Amniotic stem cell (primary cell): ENCODE measurements around the gene RAMP1.

Experiments used
- DNase-seq: peaks from one replicate; lab custom pipeline; 2025; lab: John Stamatoyannopoulos, UW

Gene RAMP1

DNA sequence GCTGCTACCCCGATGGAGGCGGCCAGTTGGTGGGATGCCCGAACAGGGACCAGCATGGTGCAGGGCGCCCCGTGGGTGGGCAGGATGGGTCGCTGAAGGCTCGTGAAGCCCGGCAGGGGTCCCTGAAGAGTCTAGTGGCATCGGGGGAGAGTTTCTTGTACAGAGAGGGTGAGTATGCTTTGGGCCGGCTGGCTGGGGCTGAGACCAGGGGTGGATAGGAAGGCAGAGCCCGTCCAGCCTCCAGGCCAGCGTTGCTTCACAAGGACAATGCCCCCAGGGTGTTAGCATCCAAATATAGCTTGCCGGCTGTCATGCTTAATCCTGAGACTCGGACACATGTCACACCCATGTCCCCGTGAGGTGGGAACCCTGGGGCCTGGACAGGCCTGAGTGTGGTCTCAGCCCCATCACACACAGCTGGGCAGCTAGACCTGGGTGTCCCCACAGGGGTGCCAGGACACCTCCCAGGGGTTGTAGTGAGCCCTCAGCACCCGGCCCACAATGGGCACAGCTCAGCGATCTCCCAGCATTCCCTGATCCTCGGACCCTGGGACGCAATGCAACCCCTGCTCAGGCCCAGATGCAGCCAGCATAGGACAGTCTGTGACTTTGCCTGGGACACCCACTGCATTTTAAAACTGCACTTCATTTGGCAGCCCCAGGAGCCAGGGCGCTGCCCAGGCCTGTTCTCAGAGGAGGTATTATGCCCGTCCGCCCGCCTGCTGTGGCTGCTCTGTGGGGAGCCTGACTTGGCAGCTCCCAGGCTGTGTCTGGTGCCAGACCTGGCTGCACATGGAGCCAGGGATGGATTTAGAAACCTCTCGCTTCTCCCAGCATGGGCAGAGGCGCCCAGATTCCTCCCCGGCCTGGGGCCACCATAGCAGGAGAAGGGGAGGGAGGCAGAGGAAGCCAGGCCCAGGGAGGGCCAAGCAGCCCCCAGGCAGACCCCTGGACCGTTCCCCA, 36.4 kb downstream of the RAMP1 start:
- DNase-seq: no peak

DNA sequence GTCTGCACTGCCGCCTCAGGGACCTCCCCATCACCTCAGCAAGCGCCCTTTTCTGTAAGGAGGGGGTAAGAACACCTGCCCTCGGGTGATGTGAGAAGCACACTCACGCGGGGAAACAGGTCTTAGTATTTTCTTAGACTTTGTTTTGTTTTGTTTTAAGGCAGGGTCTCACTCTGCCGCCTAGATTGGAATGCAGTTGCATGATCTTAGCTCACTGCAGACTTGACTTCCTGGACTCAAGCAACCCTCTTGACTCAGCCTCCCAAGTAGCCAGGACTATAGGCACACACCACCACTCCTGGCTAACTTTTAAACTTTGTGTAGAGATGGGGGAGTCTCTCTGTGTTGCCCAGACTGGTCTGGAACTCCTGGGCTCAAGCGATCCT, 37.1 kb downstream of the RAMP1 start:
- no peak for DNase-seq

DNA sequence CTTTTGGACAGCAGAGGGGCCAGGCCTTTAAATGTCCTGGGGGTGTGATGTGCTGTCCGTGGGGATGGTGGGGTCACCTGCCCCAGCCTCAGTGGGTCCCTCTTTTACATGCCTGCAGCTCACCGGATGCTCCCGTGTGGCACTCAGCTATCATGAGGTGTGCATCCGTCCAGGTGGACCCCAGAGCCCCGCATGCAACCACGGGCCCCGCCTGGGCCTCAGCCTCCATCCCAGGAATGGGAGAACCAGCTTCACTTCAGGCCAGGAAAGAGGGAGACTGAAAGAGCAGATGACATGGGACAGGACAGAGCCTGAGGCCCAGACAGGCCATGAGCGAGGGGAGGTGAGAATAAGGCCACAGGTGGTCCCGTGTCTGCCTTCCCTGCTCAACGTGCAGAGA, 37.5 kb downstream of the RAMP1 start:
- DNase-seq: no peak

DNA sequence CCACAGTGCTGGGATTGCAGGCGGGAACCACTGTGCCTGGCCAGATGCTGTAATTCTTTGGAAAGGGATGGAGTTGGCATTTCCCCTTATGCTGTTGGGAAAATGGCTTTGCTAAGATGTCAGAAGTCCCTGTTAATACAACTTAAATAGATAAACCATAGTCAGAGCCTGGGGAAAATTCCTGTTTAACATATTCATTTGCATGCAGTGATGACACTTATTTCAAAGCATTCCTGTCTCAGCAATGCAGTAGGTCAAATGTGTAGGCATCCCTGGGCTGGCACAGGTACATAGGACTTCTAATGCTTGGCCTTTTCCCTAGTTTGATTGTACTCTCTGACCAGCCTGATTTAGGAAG, 38.6 kb downstream of the RAMP1 start:
- DNase-seq: no peak

DNA sequence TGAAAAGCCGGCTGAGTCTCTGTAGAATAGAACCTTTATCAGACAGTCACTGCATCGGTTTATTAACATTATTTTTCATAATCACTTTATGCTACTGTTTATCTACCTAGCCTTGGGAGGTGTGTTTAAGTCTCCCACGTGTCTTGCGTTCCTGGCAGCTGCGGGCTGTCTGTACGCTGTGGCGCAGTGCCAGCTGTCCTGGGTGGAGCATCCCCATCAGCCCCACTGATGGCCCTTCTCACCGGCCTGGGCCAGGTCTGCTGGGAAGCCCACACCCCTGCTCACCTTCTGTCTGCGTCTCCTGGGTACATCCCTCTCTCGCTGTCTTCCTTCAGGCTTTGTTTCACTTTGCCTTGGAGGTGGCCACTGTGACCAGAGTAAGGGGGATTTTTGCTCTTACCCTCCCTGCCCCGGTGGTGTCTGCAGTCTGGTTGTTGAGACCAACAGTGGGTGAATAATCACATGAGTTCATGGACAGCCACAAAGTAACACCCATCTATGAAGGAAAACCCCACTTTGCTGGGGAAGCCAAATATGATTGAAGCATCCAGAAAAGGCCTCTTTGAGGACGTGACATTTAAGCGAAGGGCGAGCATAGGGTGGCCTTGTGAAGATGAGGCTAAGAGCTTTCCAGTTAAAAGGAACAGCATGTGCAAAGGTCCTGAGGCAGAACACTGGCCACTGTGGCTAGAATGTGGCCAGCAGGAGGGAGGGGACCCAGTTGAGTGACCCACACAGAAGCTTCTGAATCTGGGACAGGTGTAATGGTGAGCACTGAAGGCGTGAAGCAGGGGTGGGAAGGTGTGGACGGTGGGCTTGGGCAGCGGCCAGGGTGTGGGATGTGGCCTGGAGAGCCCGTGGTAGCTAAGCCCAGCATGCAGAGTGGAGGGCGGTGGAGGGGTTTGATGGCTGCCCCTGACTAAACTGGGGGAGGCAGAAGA, 41.7 kb downstream of the RAMP1 start:
- no peak for DNase-seq

DNA sequence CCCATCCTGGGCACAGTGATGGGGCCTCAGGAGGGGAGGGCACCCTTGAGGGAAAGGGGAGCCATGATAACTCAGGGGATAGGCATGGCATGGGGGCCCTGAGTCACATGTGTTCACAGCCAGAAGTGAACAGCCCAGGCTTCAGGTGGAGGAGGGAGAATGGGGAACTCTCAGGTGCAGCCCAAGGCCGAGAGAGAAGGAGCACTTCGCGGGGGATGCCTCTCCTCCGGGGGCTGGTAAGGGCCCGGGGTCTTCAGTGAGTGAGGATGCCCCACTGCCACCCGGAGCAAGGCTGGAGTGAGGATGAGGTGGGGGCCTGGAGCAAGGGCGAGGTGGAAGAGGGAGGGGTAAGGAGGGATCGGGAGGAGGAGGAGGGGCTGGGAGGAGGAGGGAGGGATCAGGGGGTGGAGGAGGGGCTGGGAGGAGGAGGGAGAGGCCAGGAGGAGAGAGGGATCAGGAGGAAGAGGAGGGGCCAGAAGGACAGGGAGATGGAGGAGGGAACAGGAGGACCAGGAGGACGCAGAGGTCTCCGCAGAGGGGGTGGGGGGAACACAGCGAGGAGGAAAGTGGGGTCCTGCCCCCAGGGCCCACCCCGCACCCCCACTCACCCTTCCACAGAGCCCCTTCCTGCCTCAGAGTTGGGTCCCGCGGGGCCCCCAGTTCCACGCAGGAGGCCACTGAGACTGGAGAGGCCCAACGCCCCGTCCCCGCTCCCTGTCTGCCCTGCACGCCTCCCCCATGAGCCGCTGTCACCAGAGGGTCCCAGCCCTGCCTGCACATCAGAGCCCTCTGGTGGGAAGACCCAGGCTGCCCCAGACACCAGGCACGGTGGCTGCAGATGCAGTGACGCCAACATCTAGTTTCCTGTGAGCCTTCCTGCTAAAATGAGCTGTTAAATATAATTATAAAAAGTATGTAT, 42.8 kb downstream of the RAMP1 start:
- no peak for DNase-seq

DNA sequence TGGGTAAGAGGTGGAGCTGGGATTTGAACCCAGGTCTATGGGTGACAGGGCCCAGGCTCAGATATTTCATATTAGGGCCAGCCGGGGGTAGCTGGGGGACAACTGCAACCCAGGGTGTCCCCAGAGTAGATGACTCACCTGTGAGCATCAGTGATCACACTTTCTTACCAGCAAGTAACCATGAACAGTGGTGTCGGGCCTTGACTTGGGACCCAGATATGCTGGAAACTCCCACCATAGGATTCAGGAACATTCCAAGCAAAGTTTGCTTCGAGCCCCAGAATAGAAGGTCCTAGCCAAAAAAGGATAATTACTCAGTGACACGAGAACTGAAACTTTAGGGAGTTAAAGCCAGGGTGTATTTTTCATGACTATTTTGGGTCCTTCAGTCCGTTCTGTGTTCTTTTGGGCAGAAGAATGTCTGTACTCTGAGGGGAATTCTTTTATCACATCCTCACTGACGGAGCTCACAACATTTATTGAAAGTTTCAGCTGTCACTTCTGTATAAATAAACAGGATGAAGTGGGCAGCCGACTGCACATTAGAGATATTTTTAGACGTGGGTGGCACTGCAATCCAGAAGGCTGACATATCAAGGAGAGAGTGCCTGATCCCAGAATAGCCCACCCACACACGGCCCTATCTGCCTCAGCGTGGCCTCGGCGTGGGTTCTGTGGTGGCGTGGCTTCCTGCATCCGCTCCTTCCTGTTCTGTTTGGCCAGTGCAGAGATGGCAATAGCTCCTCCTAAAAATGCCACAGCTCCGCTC, 45.6 kb downstream of the RAMP1 start:
- peak; percentile 65 for DNase-seq

DNA sequence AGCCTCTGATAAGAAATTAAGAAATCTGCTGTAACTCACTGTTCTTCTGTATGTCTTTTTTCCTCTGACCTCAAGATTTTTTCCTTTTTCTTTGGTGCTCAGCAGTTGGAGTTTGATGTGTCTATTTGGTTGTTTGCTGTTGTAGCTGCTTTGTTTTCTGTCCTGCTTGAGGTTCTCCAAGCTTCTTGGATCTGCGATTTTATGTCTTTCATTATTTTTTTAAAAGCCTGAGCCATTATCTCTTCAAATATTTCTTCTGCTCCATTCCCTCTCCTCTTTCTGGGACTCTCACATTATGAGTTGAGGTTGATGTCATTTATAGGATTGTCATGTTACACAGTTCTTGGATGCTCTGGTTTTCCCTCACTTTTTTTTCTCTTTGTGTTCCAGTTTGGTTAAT, 47.7 kb downstream of the RAMP1 start:
- DNase-seq: no peak

DNA sequence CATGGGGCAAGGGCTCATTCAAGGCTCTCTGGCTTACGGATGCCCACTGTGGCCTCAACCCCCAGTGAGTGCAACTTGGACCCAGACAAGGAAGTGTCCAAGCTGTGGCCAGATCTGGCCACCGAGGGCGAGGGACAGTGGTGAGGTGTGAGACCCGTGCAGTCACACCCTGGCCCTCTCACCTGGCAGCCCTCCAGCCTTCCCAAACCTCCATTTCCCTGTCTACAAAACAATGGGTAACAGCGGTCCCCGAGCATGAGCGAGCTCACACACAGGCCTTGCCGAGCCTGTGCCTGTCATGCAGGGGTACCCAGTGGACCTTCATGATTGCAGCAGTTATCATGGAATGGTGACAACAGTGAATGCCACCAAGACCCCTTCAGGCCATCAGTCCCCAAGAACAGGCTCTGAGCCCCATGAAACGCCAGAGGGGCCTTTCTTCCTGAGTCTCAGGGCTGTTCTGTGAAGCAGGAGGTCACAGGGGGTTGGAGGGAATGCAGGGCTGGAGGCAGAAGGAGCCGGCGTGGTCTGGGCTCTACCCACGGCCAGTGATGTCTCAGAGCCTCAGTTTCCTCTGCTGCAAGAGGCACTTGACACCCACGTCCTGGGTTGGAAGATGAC, 49.8 kb downstream of the RAMP1 start:
- DNase-seq: no peak

DNA sequence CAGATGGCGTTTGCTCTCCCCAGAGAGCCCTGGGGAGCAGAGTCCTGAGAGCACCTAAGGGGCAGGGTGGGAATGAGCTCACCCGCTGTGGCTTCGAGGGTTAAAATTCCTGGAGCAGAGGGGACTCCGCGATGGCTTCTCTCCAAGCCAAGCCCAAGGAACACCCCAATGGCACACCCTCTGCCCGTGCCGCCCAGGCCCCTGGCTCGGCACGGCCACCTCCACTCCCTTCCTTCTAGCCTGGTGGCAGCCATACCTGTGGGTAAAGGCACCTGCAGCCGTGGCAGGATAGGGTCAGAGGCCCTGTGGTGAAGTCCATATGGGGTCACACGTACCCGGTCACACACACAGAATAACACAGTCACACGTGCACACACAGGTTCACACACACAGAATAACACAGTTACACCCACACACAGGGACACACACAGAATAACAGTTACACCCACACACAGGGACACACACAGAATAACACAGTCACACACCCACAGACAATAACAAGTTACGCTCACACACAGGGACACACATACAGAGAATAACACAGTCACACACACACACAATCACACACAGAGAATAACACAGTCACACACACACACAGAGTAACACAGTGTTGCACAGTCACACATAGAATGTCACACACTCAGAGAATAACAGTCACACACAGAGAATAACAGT, 50.5 kb downstream of the RAMP1 start:
- no peak for DNase-seq

DNA sequence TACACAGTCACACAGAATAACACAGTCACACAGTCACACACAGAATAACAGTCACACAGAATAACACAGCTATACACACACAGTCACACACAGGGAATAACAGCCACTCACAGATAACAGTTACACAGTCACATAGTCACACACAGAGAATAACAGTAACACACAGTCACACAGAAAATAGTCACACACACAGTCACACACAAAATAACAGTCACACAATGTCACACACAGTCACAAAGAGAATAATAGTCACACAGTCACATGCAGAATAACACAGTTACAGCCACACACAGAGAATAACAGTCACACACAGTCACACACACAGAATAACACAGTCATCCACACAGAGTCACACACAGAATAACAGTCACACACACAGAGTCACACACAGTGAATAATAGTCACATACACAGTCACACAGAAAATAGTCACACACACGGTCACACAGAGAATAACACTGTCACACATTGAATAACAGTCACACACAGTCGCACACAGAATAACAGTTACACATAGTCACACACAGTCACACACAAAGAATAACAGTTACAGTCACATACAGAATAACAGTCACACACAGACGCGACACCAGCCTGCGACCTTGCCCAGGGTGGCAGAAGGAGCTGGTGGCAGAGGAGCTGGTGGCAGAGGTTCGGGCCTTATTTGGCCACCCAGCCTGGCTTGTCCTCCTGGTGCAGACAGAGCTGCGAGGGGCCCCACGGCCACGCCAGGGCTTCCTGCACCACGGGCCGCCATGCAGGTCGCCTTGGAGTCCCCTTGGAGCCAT, 51.3 kb downstream of the RAMP1 start:
- no peak for DNase-seq

DNA sequence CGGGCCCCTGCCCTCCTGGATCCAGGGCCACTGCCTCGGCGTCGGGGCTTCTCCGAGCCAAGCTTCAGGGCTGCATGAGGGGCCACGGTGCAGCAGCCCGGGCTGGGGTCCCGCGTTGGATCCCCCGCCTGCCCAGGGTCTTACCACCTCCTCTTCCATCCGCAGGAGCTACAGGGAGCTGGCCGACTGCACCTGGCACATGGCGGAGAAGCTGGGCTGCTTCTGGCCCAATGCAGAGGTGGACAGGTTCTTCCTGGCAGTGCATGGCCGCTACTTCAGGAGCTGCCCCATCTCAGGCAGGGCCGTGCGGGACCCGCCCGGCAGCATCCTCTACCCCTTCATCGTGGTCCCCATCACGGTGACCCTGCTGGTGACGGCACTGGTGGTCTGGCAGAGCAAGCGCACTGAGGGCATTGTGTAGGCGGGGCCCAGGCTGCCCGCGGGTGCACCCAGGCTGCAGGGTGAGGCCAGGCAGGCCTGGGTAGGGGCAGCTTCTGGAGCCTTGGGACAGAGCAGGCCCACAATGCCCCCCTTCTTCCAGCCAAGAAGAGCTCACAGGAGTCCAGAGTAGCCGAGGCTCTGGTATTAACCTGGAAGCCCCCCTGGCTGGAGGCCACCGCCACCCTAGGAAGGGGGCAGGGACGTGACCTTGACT, 52.1 kb downstream of the RAMP1 start:
- DNase-seq: no peak

DNA sequence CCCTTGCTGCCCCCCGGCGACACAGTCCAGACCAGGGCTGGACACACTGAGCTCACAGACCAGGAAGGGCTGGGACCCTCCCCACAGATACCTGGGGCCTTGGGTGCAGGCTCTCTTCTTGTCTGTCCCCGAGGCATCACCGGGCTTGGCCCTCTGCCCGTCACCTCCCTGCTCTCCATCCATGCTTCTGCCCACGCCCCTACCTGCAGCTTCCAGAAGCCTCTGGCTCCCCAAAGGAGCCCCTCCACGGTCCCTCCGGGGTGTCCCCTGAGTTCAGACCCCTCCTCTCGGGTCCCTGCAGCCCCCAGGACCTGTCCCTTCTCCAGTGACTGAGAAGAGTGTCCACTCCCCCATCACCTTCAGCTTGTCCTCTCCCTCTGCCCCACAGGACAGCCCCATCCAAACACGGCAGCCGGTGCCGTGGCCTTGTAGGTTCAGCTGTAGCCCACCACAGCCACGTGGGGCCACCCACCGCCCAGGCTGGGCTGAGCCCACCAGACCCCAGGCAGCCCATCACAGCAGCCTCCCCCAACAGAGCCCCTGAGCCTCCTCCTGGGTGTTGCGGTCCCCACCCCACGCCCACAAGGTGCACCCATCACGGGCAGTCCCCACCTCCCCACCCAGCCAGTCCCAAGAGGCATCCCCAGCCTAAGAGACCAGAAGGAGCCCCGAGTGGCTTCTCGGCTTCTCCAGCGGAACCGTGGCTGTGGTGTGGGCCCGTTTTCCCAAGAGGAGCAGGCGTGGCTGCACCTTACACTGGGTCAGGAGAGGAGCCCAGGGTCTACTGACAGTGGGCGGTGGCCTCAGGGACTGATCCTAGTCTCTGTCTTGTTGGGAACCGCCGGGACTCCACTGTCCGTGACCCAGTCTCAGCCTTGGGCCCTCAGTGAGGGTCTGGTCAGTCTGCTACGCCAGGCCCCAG, 53.1 kb downstream of the RAMP1 start:
- no peak for DNase-seq

DNA sequence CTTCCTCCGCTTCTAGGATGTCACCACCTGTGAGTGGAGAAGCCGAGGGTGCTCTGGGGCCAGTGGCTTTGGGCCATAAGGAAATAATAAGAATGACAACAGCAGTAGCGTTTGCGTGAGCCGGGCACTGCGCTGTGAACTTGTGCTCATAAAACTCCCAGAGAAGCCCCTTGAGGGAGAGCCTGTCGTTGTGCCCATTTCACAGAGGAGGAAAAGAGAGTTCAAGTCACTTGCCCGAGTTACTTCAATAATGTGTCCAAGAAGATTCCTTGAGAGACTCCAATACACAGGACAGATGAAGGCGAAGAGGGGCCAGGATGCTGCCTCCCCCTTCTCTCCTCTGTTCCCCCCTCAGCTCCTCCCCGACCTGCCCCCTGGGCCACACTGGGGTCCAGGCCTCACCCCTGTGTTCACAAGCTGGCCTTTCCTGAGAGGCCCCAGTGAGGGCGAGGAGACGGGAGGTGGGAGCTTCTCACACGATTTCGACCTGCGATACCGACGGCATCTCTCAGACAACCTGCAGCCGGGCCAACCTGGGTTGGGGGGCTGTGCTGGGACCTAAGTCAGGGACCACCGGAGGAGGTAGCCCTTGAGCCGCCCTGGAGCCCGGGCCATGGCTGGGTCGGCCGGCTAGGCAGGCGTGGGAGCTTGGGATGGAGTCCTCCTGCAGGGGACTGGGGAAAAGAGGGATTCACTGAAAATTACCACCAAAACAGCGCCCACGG, 53.9 kb downstream of the RAMP1 start:
- DNase-seq: no peak

DNA sequence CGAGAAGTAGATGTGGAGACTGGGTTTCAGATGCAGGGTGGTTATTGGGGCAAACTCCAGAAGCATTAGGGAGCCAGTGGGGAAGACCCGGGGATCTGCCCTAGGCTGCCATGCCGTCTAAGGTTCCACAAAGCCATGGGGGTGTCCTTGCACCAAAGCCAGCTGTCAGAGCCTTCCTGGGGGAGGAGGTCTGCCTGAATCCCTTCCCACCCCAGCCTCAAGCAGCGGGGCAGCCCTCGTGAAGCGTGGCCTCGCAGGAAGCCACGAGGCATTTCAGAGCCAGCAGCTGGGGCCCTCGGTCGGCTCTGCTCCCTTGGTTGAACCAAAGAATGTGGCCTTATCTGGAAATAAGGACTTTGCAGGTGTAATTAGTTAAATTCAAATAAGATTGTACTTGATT, 56.2 kb downstream of the RAMP1 start:
- DNase-seq: no peak

DNA sequence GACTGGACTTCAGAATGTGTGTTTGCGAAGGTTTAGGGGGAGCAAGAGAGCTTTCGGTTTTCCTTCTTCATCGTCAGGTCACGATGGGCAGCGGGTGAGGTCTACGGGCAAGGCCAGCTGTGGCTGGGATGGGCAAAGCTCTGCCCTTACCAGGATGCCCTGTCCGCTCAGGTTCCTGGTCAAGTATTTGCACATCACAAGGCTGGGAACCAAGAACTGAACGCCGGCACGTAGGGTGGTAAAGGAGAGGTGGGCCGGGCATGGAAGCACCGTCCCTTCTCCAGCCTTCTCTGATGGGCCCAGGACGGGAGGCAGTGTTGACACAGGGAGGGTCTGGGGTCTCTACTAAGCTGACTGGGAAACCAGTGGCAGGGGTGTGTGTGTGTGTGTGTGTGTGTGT, 56.9 kb downstream of the RAMP1 start:
- DNase-seq: no peak
